ENCODE results near the gene TEAD1. TPM values are rescaled to one million over a fixed set of nuclear protein-coding genes. Genes with fewer than 3 reads are reported as not detected.

Gene TEAD1
- total and polyA plus RNA-seq, 9 of the 15 experiments (the other 6 are each of a cell fraction or from before 2014, with no cell fraction given) = 1.7 to 17.7 (median 10.8) TPM

- no peak for TF ChIP-seq TSHZ1 (CRISPR knock-in tag; IDR thresholded peaks at IDR 0.05)
- TF ChIP-seq MEF2D (tag; conservative IDR thresholded peaks at IDR 0.05; ENCODE audit: low read depth) = no peak
- no peak for TF ChIP-seq ZNF707 (CRISPR knock-in tag; conservative IDR thresholded peaks at IDR 0.05)
- TF ChIP-seq ZNF766 (CRISPR knock-in tag; conservative IDR thresholded peaks at IDR 0.05) = peak; percentile 87
- TF ChIP-seq POLR2AphosphoS5 (IDR thresholded peaks at IDR 0.05; ENCODE audit: control insufficient read depth, insufficient read depth, low read depth, low read length) = no peak
- TF ChIP-seq CREB1 (IDR thresholded peaks at IDR 0.05) = no peak
- TF ChIP-seq CREB1 (CRISPR knock-in tag; IDR thresholded peaks at IDR 0.05) = no peak
- no peak for TF ChIP-seq PHF21A (IDR thresholded peaks at IDR 0.05; ENCODE audit: borderline replicate concordance, low read depth)
- TF ChIP-seq NBN (IDR thresholded peaks at IDR 0.05; ENCODE audit: low read depth) = no peak
- no peak for TF ChIP-seq HMG20B (CRISPR knock-in tag; IDR thresholded peaks at IDR 0.05)
- peak; percentile 98 for TF ChIP-seq ZNF316 (IDR thresholded peaks at IDR 0.05)
- TF ChIP-seq BHLHE40 (IDR thresholded peaks at IDR 0.05; ENCODE audit: low read length) = no peak; the same call in 1 of the 2 replicates
- no peak for TF ChIP-seq HMBOX1 (IDR thresholded peaks at IDR 0.05)
- no peak for TF ChIP-seq DACH1 (IDR thresholded peaks at IDR 0.05; ENCODE audit: partially characterized antibody)
- TF ChIP-seq MAFK (IDR thresholded peaks at IDR 0.05; ENCODE audit: low read length) = peak; percentile 97
- TF ChIP-seq ZNF277 (CRISPR knock-in tag; IDR thresholded peaks at IDR 0.05; ENCODE audit: borderline replicate concordance) = no peak
- TF ChIP-seq CHAMP1 (IDR thresholded peaks at IDR 0.05) = no peak; the same call in 1 of the 2 replicates
These were observed 185.8 kb downstream of the TEAD1 start (continued) for GRCh38 chr11:12859872-12860657.
